HCT116 (cell line): ENCODE results near the gene FOS. TPM values are rescaled to one million over a fixed set of nuclear protein-coding genes. Genes with fewer than 3 reads are reported as not detected.
"Not testable (repeated sequence)": the region's sequence is repeated elsewhere in the genome, so short reads cannot be mapped to it uniquely, and the experiment has no call there.

Experiments
- ATAC-seq: fragments of 200-7000 bp; cut with Tn5 transposase; 2 replicates; pipeline ENCODE4 v1.9.1; 2020; ENCODE audit warnings: mild to moderate bottlenecking, moderate library complexity
- BruUV-seq: library from RNA; stranded (reverse); fragments of 400-500 nt; replicated peaks from 2 replicates; lab custom pipeline; 2021; lab: Mats Ljungman, UMichigan
- CTCF ChIA-PET: fragments of 300-600 bp; sonication (Branson Sonifier 250); formaldehyde crosslinking; loops from one replicate; lab custom pipeline; 2021; ENCODE audit warnings: antibody characterized with exemption; lab: Charles Lee
- POLR2A ChIA-PET: fragments of 300-600, 350-600 bp; sonication (Branson Sonifier 250); formaldehyde crosslinking; loops from one replicate; lab custom pipeline; 2021; ENCODE audit warnings: antibody characterized with exemption; lab: Charles Lee
- RAD21 ChIA-PET, 2 experiments: fragments of 300-600 bp; sonication (Branson Sonifier 250); formaldehyde crosslinking; loops; one replicate each; lab custom pipeline; 2023; ENCODE audit warnings: low total read pairs in 2 of 2; ENCODE audit not compliant: uncharacterized antibody in 2 of 2, unreplicated experiment in 2 of 2, low non-redundant PET in 1 of 2; lab: Charles Lee
- DNase-seq: peaks from one replicate; pipeline ENCODE4 v3.0.0-alpha.2; 2010; ENCODE audit warnings: low read depth, low spot score
- H2AFZ ChIP-seq: fragments of 200-600 bp; shearing (Covaris generic), sonication (generic); 2 replicates; pipeline ENCODE4 v1.6.1; 2017; ENCODE audit warnings: low read depth, mixed run types, mixed read lengths, antibody characterized with exemption, low read length; ENCODE audit not compliant: poor library complexity, severe bottlenecking
- H3K27ac ChIP-seq: 2 replicates; pipeline ENCODE4 v1.5.1; 2012; ENCODE audit warnings: low read depth, low read length
- H3K27me3 ChIP-seq: fragments of 200-600 bp; sonication (generic); 2 replicates; pipeline ENCODE4 v1.6.1; 2016; ENCODE audit warnings: mixed run types, low read length, mixed read lengths; ENCODE audit not compliant: insufficient read depth
- H3K36me3 ChIP-seq, 2 experiments: fragments of 200-500 bp in 1 of 2; fragments of 200-600 bp in 1 of 2; sonication (Bioruptor generic) in 1 of 2; sonication (generic) in 1 of 2; 2 replicates each; pipeline versions ENCODE4 v1.5.1 to v1.6.1; 2014 to 2016; ENCODE audit warnings: low read length in 2 of 2, inconsistent platforms in 1 of 2, mixed read lengths in 1 of 2, mixed run types in 1 of 2; ENCODE audit not compliant: insufficient read depth in 2 of 2, control insufficient read depth in 1 of 2
- H3K4me1 ChIP-seq, 2 experiments: fragments of 200-600 bp in 1 of 2; sonication (generic) in 1 of 2; 2 replicates each; pipeline versions ENCODE4 v1.5.1 to v1.6.1; 2012 to 2017; ENCODE audit warnings: low read length in 2 of 2, inconsistent platforms in 1 of 2, mild to moderate bottlenecking in 1 of 2, mixed read lengths in 1 of 2, mixed run types in 1 of 2, moderate library complexity in 1 of 2; ENCODE audit not compliant: insufficient read depth in 2 of 2, control insufficient read depth in 1 of 2
- H3K4me2 ChIP-seq: fragments of 200-600 bp; sonication (generic); 2 replicates; pipeline ENCODE4 v1.6.1; 2017; ENCODE audit warnings: mixed run types, low read length, mixed read lengths
- H3K4me3 ChIP-seq, 2 experiments: fragments of 200-600 bp in 1 of 2; sonication (generic) in 1 of 2; replicated peaks in 1 of 2; 2 replicates each; pipeline ENCODE4 v1.5.1; 2011 to 2016; ENCODE audit warnings: low read length in 2 of 2, control low read depth in 1 of 2, low read depth in 1 of 2, mild to moderate bottlenecking in 1 of 2, mixed read lengths in 1 of 2, mixed run types in 1 of 2
- H3K79me2 ChIP-seq: fragments of 200-600 bp; sonication (generic); 2 replicates; pipeline ENCODE4 v1.6.1; 2017; ENCODE audit warnings: mild to moderate bottlenecking, mixed run types, low read length, moderate library complexity, mixed read lengths; ENCODE audit not compliant: insufficient read depth
- H3K9ac ChIP-seq: fragments of 200-600 bp; sonication (generic); 2 replicates; pipeline ENCODE4 v1.6.1; 2016; ENCODE audit warnings: low read length, mixed read lengths
- H3K9me2 ChIP-seq: fragments of 200-600 bp; sonication (generic), shearing (Covaris generic); 2 replicates; pipeline ENCODE4 v1.6.1; 2017; ENCODE audit warnings: mixed run types, mild to moderate bottlenecking, moderate library complexity; ENCODE audit not compliant: insufficient read depth
- H3K9me3 ChIP-seq, 2 experiments: fragments of 200-500 bp in 1 of 2; fragments of 200-600 bp in 1 of 2; sonication (Bioruptor generic) in 1 of 2; sonication (generic) in 1 of 2; 2 replicates each; pipeline ENCODE4 v1.6.1; 2014 to 2017; ENCODE audit warnings: low read length in 2 of 2, mixed read lengths in 2 of 2, inconsistent platforms in 1 of 2, low read depth in 1 of 2, mild to moderate bottlenecking in 1 of 2, mixed run types in 1 of 2, moderate library complexity in 1 of 2; ENCODE audit not compliant: control insufficient read depth in 1 of 2, insufficient read depth in 1 of 2
- H4K20me1 ChIP-seq: fragments of 200-600 bp; sonication (generic), shearing (Covaris generic); 2 replicates; pipeline ENCODE4 v1.6.1; 2017; ENCODE audit warnings: mixed run types, mild to moderate bottlenecking, moderate library complexity; ENCODE audit not compliant: insufficient read depth
- EZH2 ChIP-seq: fragments of 200-600 bp; sonication (generic); IDR thresholded peaks from 2 replicates; pipeline ENCODE4 v1.6.1; 2017; ENCODE audit warnings: antibody characterized with exemption, mixed run types
- FOSL1 ChIP-seq: IDR thresholded peaks from 2 replicates; pipeline ENCODE4 v1.6.1; 2012; ENCODE audit warnings: low read depth
- RAD21 ChIP-seq: IDR thresholded peaks from 2 replicates; pipeline ENCODE4 v1.6.1; 2012; ENCODE audit warnings: low read depth, mild to moderate bottlenecking
- TCF7L2 ChIP-seq: IDR thresholded peaks from 2 replicates; pipeline ENCODE4 v1.7.0; 2011; ENCODE audit warnings: borderline replicate concordance, inconsistent platforms; ENCODE audit not compliant: insufficient read depth, insufficient read length; ENCODE audit errors: extremely low read depth
- intact Hi-C: fragments of 100-400 bp; cut with micrococcal nuclease; formaldehyde crosslinking; loops from 2 replicates; pipeline ENCODE4 v1.10.0; 2022
- total RNA-seq: library from RNA; stranded (reverse); gene quantifications from one replicate; pipeline ENCODE4 v1.2.1, GENCODE V29; 2021; ENCODE audit not compliant: unreplicated experiment
- TF ChIP-seq, protein P1 (sequence below), 3 experiments: fragments of 200-600 bp in 1 of 3; sonication (generic) in 1 of 3; IDR thresholded peaks in 2 of 3; conservative IDR thresholded peaks in 1 of 3; 2 replicates each; pipeline ENCODE4 v1.5.1; 2012 to 2017; ENCODE audit warnings: low read depth in 2 of 3, low read length in 2 of 3, antibody characterized with exemption in 1 of 3, borderline replicate concordance in 1 of 3, control low read depth in 1 of 3, mild to moderate bottlenecking in 1 of 3, mixed read lengths in 1 of 3, mixed run types in 1 of 3, moderate library complexity in 1 of 3; ENCODE audit not compliant: insufficient read depth in 1 of 3

FOS gene
- total RNA-seq, 1 experiment from 2014 or later: 50.4 TPM

DNA sequence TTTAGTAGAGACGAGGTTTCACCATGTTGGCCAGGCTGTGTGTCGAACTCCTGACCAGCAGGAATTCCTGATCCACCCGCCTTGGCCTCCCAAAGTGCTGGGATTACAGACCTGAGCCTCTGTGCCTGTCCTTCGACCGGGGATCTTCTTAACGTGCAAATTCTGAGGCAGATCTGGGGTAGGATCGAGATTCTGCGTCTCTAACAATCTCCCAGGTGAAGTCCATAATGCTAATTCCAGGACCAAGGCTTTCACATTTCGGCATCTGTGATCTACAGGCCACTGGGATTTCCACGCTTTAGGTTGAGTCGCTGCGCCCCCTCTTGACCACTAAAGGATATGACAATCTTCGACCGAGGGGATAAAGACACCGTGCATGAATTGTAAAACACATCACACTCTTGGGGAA lies 24.8 kb downstream of the FOS start:
- Histone ChIP-seq H3K9me3 (no peaks in the 10 kb centered on the region), H3K27me3 (no peaks in the 10 kb centered on the region), H4K20me1 (no peaks in the 10 kb centered on the region), H2AFZ (peak overlapping the region; percentile 99), H3K4me2 (peak overlapping the region; percentile 44), H3K27ac (no peak overlapping the region), H3K4me1 (peaks cover 0 to 16% of the 10 kb centered on the region in 2 experiments; a peak in 2 of 4 replicates), H3K36me3 (no peaks in the 10 kb centered on the region), H3K4me3 (no peak overlapping the region), H3K9ac (no peak overlapping the region), H3K9me2 (no peaks in the 10 kb centered on the region), H3K79me2 (no peaks in the 10 kb centered on the region)
- ATAC-seq: peak; percentile 75
- RAD21 ChIA-PET: no interaction called here
- intact Hi-C loops: loop anchor here (1.0 kb wide), 2 partner anchors 171 to 389 kb away; no protein-coding TSS in a partner anchor
- DNase-seq: peak; percentile 60
- TF ChIP-seq, protein P1, sequence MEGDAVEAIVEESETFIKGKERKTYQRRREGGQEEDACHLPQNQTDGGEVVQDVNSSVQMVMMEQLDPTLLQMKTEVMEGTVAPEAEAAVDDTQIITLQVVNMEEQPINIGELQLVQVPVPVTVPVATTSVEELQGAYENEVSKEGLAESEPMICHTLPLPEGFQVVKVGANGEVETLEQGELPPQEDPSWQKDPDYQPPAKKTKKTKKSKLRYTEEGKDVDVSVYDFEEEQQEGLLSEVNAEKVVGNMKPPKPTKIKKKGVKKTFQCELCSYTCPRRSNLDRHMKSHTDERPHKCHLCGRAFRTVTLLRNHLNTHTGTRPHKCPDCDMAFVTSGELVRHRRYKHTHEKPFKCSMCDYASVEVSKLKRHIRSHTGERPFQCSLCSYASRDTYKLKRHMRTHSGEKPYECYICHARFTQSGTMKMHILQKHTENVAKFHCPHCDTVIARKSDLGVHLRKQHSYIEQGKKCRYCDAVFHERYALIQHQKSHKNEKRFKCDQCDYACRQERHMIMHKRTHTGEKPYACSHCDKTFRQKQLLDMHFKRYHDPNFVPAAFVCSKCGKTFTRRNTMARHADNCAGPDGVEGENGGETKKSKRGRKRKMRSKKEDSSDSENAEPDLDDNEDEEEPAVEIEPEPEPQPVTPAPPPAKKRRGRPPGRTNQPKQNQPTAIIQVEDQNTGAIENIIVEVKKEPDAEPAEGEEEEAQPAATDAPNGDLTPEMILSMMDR (IDR thresholded peaks at IDR 0.05 in 2 of 3, conservative IDR thresholded peaks at IDR 0.05 in 1 of 3; ENCODE audit: borderline replicate concordance in 1 of 3, insufficient read depth in 1 of 3, low read depth in 2 of 3, low read length in 2 of 3): peak; percentile 76 to 82 (median 78); a peak in 5 of 6 replicates
- TF ChIP-seq FOSL1 (no peak), EZH2 (no peak), RAD21 (peak; percentile 90), TCF7L2 (peak; percentile 79)
- BruUV-seq: no TSS peak
- CTCF ChIA-PET: interaction anchor here (0.6 to 2.6 kb wide), 6 partner anchors 9 to 583 kb away, joined by 3 to 13 read pairs (median 4); no protein-coding TSS in a partner anchor
- POLR2A ChIA-PET: no interaction called here

DNA sequence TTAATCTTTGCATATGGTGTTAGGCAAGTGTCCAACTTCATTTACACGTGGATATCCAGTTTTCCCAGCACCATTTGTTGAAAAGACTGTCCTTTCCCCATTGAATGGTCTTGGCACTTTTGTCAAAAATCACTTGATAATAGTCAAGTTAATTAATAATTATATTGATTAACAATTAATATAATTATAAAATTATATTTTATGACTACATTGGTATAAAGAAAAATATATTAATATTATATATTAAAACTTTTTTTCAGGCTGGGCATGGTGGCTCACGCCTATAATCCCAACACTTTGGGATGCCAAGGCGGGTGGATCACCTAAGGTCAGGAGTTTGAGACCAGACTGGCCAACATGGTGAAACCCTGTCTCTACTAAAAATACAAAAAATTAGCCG lies 27.8 kb downstream of the FOS start:
- BruUV-seq, H3K27me3 ChIP-seq, H2AFZ ChIP-seq, H3K79me2 ChIP-seq, ATAC-seq, H3K9ac ChIP-seq, H3K27ac ChIP-seq, H3K36me3 ChIP-seq, H4K20me1 ChIP-seq, H3K9me2 ChIP-seq, H3K9me3 ChIP-seq, H3K4me2 ChIP-seq, H3K4me3 ChIP-seq, DNase-seq: not testable (repeated sequence)
- ChIA-PET RAD21 (interaction anchor here in 1 of 2 experiments (0.6 to 1.1 kb wide), 2 partner anchors 170 to 182 kb away, joined by 4 to 7 read pairs; no protein-coding TSS in a partner anchor), POLR2A (interaction anchor here (1.3 kb wide), 1 partner anchor 182 kb away, joined by 3 read pairs; no protein-coding TSS in a partner anchor), CTCF (interaction anchor here (1.0 to 2.2 kb wide), 4 partner anchors 9 to 182 kb away, joined by 3 to 11 read pairs (median 6); no protein-coding TSS in a partner anchor)
- peaks cover 0 to 16% of the 10 kb centered on the region in 2 experiments; a peak in 2 of 4 replicates for H3K4me1 ChIP-seq
- intact Hi-C loops: loop anchor here (2.0 kb wide), 1 partner anchor 446 kb away; no protein-coding TSS in a partner anchor
